ENCODE measurements around the gene CXorf51B.
"Not testable (repeated sequence)": the region's sequence is repeated elsewhere in the genome, so short reads cannot be mapped to it uniquely, and the experiment has no call there.

Gene CXorf51B

DNA sequence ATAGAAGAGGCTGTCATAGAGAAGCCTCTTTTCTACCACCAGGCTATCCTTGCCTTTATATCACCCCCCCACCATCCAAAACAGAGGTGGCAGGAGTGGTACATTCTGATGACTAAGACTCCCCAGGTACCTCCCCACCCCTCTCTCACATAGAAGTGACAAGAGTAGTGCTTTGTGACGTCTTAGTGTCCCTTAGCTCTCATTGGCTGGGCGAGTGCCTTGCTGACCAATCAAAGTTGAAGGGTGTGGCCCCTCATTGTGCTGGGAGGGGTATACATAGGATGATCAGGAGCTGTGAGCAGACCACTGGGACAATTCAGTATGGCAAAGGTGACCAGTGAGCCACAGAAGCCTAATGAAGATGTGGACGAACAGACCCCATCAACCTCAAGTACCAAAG is at the start of gene CXorf51B:
Gene CXorf51B, plus strand, starts transcription at position 301 of the 400 bp plus-strand sequence. Its CDS starts 21 bp downstream, at position 322.
- H3K4me1 ChIP-seq (ENCODE audit: low read length); H3K9me3 ChIP-seq (ENCODE audit: insufficient read depth, low read length); H3K27me3 ChIP-seq (ENCODE audit: low read depth, low read length); H3K36me3 ChIP-seq (replicated peaks; ENCODE audit: low read depth, low read length); H3K79me2 ChIP-seq (ENCODE audit: low read length); H2AFZ ChIP-seq (ENCODE audit: low read depth, low read length); H4K20me1 ChIP-seq (ENCODE audit: insufficient read depth, low read length); H3K4me2 ChIP-seq (ENCODE audit: low read length); H3K27ac ChIP-seq (ENCODE audit: low read length); H3K4me3 ChIP-seq (ENCODE audit: low read length); H3K9ac ChIP-seq (ENCODE audit: low read length): not testable (repeated sequence)

GRCh38 chrX:146814644-146815043 is 5.1 kb downstream of the CXorf51B start, which contains the start of gene CXorf51A:
Gene CXorf51A, minus strand, starts transcription at chrX:146814744. Its CDS starts 21 bp downstream, at chrX:146814723.
- H4K20me1 ChIP-seq (ENCODE audit: insufficient read depth, low read length); H3K9ac ChIP-seq (ENCODE audit: low read length); H3K4me1 ChIP-seq (ENCODE audit: low read length); H2AFZ ChIP-seq (ENCODE audit: low read depth, low read length); H3K79me2 ChIP-seq (ENCODE audit: low read length); H3K4me3 ChIP-seq (ENCODE audit: low read length); H3K36me3 ChIP-seq (replicated peaks; ENCODE audit: low read depth, low read length); H3K27ac ChIP-seq (ENCODE audit: low read length); H3K9me3 ChIP-seq (ENCODE audit: insufficient read depth, low read length); H3K27me3 ChIP-seq (ENCODE audit: low read depth, low read length); H3K4me2 ChIP-seq (ENCODE audit: low read length): not testable (repeated sequence)

- TF ChIP-seq CTCF (IDR thresholded peaks at IDR 0.05; ENCODE audit: low read depth, low read length): no peak
- TF ChIP-seq EZH2phosphoT487 (IDR thresholded peaks at IDR 0.05; ENCODE audit: low read depth): no peak
These were observed 22.4 kb downstream of the CXorf51B start for GRCh38 chrX:146831994-146832393.

GRCh38 chrX:146854281-146854680 is 44.7 kb downstream of the CXorf51B start:
- Histone ChIP-seq H3K4me3 (ENCODE audit: low read length) (no peak overlapping the region), H3K79me2 (ENCODE audit: low read length) (no peaks in the 10 kb centered on the region), H3K36me3 (replicated peaks; ENCODE audit: low read depth, low read length) (no peaks in the 10 kb centered on the region), H3K27ac (ENCODE audit: low read length) (no peak overlapping the region), H3K4me2 (ENCODE audit: low read length) (no peak overlapping the region), H3K9me3 (ENCODE audit: insufficient read depth, low read length) (no peaks in the 10 kb centered on the region), H3K27me3 (ENCODE audit: low read depth, low read length) (no peaks in the 10 kb centered on the region), H3K4me1 (ENCODE audit: low read length) (no peaks in the 10 kb centered on the region), H4K20me1 (ENCODE audit: insufficient read depth, low read length) (no peaks in the 10 kb centered on the region), H3K9ac (ENCODE audit: low read length) (no peak overlapping the region), H2AFZ (ENCODE audit: low read depth, low read length) (no peak overlapping the region)
- no peak for TF ChIP-seq EZH2phosphoT487 (IDR thresholded peaks at IDR 0.05; ENCODE audit: low read depth)
- TF ChIP-seq CTCF (IDR thresholded peaks at IDR 0.05; ENCODE audit: low read depth, low read length): no peak

More at GRCh38 chrX:146831994-146832393, 22.4 kb downstream of the CXorf51B start:
- no peaks in the 10 kb centered on the region for H3K79me2 ChIP-seq (ENCODE audit: low read length)
- H3K4me1 ChIP-seq (ENCODE audit: low read length): no peaks in the 10 kb centered on the region
- H4K20me1 ChIP-seq (ENCODE audit: insufficient read depth, low read length): no peaks in the 10 kb centered on the region
- H3K27ac ChIP-seq (ENCODE audit: low read length): no peak overlapping the region
- no peak overlapping the region for H3K9ac ChIP-seq (ENCODE audit: low read length)
- H3K27me3 ChIP-seq (ENCODE audit: low read depth, low read length): no peaks in the 10 kb centered on the region
- no peaks in the 10 kb centered on the region for H3K9me3 ChIP-seq (ENCODE audit: insufficient read depth, low read length)
- no peaks in the 10 kb centered on the region for H3K36me3 ChIP-seq (replicated peaks; ENCODE audit: low read depth, low read length)
- no peak overlapping the region for H3K4me3 ChIP-seq (ENCODE audit: low read length)
- no peak overlapping the region for H2AFZ ChIP-seq (ENCODE audit: low read depth, low read length)
- no peak overlapping the region for H3K4me2 ChIP-seq (ENCODE audit: low read length)
